Coronary artery (tissue), 2 donors: Measurements from ENCODE around the gene FUS.

Experiments used
- DNase-seq: peaks from one replicate; pipeline ENCODE4 v3.0.0-alpha.2; 2017; ENCODE audit warnings: low spot score
- H3K27ac ChIP-seq, 2 donors: fragments of 200-600 bp; sonication (generic); one replicate each; pipeline ENCODE4 v1.5.1; 2016 to 2019
- H3K4me3 ChIP-seq: fragments of 200-600 bp; sonication (generic); 2 replicates; pipeline ENCODE4 v1.5.1; 2016; ENCODE audit warnings: mild to moderate bottlenecking, moderate library complexity
- TF ChIP-seq, protein P1 (sequence below): fragments of 200-600 bp; sonication (generic); IDR thresholded peaks from one replicate; pipeline ENCODE4 v1.5.1; 2019; ENCODE audit warnings: antibody characterized with exemption

Gene FUS

GRCh38 chr16:31213877-31214707 is 34.2 kb downstream of the FUS start, which contains the start of gene TRIM72:
Gene TRIM72, plus strand, starts transcription at chr16:31214119. Its CDS starts 620 bp downstream, at chr16:31214739.
- TF ChIP-seq, protein P1, sequence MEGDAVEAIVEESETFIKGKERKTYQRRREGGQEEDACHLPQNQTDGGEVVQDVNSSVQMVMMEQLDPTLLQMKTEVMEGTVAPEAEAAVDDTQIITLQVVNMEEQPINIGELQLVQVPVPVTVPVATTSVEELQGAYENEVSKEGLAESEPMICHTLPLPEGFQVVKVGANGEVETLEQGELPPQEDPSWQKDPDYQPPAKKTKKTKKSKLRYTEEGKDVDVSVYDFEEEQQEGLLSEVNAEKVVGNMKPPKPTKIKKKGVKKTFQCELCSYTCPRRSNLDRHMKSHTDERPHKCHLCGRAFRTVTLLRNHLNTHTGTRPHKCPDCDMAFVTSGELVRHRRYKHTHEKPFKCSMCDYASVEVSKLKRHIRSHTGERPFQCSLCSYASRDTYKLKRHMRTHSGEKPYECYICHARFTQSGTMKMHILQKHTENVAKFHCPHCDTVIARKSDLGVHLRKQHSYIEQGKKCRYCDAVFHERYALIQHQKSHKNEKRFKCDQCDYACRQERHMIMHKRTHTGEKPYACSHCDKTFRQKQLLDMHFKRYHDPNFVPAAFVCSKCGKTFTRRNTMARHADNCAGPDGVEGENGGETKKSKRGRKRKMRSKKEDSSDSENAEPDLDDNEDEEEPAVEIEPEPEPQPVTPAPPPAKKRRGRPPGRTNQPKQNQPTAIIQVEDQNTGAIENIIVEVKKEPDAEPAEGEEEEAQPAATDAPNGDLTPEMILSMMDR: no peak
- no peak within 1 kb of the TSS for H3K27ac ChIP-seq
- peak within 1 kb of the TSS; percentile 70 for H3K4me3 ChIP-seq
- DNase-seq: no peak

GRCh38 chr16:31214708-31215286 is 34.9 kb downstream of the FUS start:
- DNase-seq: no peak
- no peak overlapping the region for H3K27ac ChIP-seq

GRCh38 chr16:31215287-31216162 is 35.6 kb downstream of the FUS start:
- Histone ChIP-seq H3K4me3 (peak overlapping the region; percentile 70), H3K27ac (no peak overlapping the region)
- TF ChIP-seq, protein P1: no peak
- no peak for DNase-seq

More at GRCh38 chr16:31214708-31215286, 34.9 kb downstream of the FUS start:
- TF ChIP-seq, protein P1: no peak
- H3K4me3 ChIP-seq: peak overlapping the region; percentile 70

DNA sequence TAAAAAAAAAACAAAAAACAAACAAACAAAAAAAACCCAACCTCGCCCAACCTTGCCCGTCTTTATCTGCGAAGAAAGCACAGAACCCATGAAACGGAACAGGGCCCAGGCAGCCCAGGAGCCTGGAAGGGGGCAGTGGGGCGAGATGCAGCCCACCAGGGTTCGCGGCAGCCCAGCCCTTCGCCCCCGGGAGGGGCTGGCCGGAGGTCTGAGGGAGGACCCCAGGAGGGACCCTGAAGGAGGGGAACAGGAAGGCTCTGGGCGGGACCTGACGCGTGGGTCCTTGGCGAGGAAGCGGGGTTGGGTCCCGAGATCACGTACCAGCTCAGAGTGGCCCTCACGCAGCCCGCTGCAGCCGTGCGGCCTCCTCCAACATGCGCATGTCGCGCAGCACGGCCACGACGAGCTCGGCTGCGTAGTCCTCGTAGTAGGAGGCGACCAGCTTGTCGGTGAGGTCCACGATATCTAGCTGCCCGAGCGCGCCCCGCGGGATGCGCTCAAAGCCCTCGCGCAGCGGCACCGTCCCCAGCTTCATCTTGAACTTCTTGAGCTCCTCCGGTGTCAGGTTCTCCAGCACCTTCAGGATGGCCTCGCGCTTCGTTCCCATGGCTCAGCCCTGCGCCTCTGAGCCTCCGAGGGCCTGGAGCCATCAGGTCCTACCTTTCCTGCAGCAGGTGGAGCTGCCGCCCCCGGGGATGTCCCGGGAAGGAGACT is 36.6 kb downstream of the FUS start, which contains the start of gene PYDC1:
Gene PYDC1 (minus strand): TSS at position 714 of the 714 bp plus-strand sequence. CDS start 107 bp downstream, at position 607.
- no peak within 1 kb of the TSS for H3K27ac ChIP-seq
- H3K4me3 ChIP-seq: peak within 1 kb of the TSS; percentile 70
- TF ChIP-seq, protein P1: no peak
- no peak for DNase-seq

DNA sequence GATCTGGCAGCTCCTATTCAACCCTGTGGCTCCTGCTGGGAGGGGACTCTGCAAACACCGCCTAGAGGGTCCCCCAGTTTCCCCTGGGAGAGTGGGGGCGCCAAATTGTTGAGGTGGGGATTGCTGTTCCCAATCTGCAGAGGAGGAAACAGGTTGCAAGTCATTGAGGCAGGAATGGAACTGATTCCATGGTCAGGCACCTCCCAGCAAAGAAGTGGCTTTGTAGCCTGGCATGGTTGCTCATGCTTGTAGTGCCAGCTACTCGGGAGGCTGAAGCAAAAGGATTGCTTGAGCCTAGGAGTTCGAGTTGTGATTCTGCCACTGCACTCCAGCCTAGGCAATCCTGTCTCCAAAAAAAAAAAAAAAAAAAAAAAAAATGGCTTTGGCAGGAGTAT is 37.2 kb downstream of the FUS start:
- H3K27ac ChIP-seq: no peak overlapping the region
- TF ChIP-seq, protein P1: no peak
- H3K4me3 ChIP-seq: peak overlapping the region; percentile 70
- no peak for DNase-seq

GRCh38 chr16:31219154-31219741 is 39.3 kb downstream of the FUS start:
- Histone ChIP-seq H3K27ac (no peak overlapping the region), H3K4me3 (no peak overlapping the region)
- DNase-seq: no peak
- TF ChIP-seq, protein P1: no peak
